ENCODE measurements around the gene LTN1.
"Not testable (repeated sequence)": the region's sequence is repeated elsewhere in the genome, so short reads cannot be mapped to it uniquely, and the experiment has no call there.

Gene LTN1

DNA sequence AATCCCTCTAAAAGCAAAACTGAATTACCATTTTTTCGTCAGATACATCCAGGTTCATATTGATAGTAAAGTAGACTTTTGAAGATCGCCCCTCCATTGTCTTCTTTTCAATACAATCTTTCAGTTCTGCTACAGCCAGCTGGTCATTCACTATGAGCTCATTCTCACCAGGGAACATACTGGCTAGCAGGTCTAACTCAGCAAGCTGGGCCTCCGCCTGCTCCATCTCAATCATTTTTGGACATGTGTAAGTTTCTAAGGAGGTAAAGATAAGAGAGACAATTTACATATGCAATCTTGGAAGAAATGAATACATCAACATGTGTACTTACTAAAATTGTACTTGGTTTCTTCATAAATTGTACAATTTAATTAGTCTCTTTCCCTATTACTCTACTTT is 15.7 kb upstream of the LTN1 start:
- DNase-seq = peak in 1 of 2 experiments; percentile 35
- no peak for TF ChIP-seq POLR2A (IDR thresholded peaks at IDR 0.05; ENCODE audit: low read length)
- TF ChIP-seq GATA1 (IDR thresholded peaks at IDR 0.05; ENCODE audit: low read depth, low read length) = no peak

DNA sequence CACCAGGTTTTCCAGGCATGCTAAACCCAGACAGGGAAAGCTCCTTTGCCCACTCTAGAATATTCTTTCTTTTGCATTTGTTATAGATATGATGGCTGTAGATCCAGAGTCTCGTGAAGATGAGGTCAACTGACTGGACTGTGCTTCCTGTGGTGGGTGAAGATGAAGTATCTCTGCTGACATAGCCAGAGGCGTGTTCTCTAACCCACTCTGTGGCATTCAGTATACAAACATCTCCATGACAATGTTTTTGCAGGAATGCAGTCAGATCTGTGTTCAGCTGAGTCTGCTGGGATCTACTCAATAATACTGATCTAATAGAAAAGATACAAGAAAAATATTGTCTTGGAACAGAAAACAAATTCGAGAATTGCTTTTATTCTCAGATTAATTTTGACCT is 15.1 kb upstream of the LTN1 start:
- TF ChIP-seq POLR2A (IDR thresholded peaks at IDR 0.05; ENCODE audit: low read length) = no peak
- no peak for TF ChIP-seq GATA1 (IDR thresholded peaks at IDR 0.05; ENCODE audit: low read depth, low read length)
- DNase-seq = no peak

DNA sequence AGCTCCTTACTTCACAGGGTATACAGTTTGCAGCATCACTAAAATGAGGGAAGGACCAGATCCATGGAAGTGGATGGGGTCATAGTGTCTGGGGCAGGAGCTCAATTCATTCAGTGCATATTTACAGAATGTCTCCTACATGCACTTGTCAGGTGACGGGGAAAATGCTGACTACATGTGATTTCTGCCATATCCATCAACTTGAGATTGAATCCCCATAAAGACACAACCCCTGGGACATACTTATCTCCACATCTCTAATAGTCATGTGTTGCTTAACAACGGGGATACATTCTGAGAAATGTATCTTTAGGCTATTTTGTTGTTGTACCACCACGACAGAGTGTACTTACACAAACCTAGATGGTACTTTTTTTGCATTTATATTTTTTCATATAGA is 14.5 kb upstream of the LTN1 start:
- DNase-seq = no peak
- TF ChIP-seq GATA1 (IDR thresholded peaks at IDR 0.05; ENCODE audit: low read depth, low read length) (no peak), POLR2A (IDR thresholded peaks at IDR 0.05; ENCODE audit: low read length) (no peak)

DNA sequence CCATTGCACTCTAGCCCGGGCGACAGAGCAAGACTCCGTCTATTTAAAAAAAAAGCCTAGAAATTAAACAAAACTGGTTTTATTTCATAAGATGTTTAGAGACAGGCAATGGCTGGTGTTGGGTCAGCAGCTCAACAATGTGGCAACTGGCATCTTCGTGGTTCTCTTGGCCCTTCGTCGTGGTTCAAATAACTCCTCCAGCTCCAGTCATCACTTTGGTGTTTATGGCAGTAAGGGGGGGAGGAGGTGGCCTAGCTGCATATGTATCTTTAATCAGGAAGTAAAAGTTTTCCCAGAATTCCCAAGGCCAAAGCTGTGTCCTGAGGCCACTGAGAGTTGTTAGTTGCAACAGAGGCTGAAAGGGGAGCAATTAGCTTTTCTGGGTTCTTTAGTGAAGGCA is 13.0 kb upstream of the LTN1 start:
- DNase-seq = no peak
- TF ChIP-seq POLR2A (IDR thresholded peaks at IDR 0.05; ENCODE audit: low read length) (no peak), GATA1 (IDR thresholded peaks at IDR 0.05; ENCODE audit: low read depth, low read length) (no peak)

DNA sequence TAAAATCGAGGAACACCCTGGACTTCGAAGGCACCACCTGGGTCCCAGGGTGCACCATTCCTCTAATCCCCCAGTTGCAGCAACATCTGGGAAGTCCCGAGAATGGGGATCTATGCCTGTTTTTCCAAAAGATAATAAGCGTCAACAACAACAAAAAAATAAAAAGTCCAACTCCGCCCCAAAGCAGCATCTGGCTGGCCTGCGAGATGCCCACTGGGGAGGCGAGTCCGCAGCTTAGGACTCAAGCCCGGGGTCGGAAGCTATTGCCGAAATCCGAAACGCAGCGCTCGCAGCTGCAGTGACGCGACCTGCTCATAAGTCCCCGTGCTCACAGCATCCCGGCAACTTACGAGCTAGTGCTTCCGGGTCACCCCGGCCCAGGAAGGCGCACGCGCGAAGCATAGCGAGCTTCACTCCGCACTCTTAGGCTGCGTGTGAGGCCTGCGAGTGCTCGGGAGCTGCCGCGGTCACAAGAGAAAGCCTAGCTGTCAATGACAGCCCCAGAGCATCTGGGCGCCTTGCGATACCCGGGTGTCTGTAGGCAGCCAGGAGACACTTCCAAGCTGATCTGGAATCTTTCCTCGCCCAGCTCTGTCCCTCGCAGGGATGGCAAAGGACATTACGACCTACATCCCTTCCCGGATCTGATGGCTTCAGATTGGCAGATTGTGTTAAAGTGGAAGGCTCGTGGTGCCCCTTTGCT is 9.9 kb upstream of the LTN1 start:
- peak; percentile 97 to 98 for DNase-seq
- no peak for TF ChIP-seq GATA1 (IDR thresholded peaks at IDR 0.05; ENCODE audit: low read depth, low read length)
- TF ChIP-seq POLR2A (IDR thresholded peaks at IDR 0.05; ENCODE audit: low read length) = peak; percentile 98

DNA sequence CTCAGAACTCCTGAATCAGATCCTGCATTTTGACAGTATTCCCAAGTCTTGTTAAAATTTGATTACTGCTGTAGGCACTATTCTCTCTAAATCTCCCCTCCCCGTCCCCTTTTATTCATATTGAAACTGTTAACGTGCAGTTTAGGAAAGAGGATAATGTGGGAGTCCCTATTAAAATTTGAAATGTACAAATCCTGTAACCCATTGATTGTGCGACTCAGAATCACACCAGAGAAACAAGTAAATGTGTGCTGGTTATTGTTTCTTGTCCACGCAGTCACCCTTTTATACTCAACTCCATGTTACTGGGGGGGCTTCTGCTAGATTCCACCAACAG is 584 bp upstream of the LTN1 start:
- TF ChIP-seq POLR2A (IDR thresholded peaks at IDR 0.05; ENCODE audit: low read length) (no peak), GATA1 (IDR thresholded peaks at IDR 0.05; ENCODE audit: low read depth, low read length) (no peak)
- no peak for DNase-seq

DNA sequence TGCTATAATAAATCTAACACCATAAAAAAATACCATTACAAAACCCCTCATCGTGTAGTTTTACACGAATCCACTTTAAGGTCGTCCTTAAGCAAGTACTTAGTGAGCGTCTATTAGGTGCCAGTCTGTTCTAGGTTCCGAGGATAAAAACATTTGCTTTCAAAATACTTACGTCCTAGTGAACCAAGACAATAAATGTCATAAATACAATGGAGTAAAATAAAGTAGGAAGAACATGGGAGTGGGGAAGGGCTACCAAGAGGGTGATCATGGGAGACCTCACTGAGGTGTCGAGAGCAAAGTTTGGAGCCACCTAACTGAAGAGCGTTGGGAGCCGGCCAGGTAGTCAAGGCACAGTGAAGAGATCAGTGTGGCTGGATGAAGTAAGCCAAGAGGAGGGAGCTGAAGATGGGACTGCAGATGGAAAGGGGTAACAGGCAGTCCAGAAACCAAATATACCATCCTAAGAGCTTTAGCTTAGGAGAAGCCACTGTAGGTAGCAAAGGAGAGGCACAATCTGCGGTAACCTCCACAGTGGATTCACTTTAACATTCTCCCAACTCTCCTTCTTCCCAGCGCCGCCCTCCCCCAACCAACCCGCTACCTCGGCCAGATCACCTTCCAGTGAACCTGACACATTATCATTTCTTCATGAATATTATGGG is 684 bp downstream of the LTN1 start:
- TF ChIP-seq POLR2A (IDR thresholded peaks at IDR 0.05; ENCODE audit: low read length) (no peak), GATA1 (IDR thresholded peaks at IDR 0.05; ENCODE audit: low read depth, low read length) (no peak)
- peak; percentile 67 to 72 for DNase-seq

DNA sequence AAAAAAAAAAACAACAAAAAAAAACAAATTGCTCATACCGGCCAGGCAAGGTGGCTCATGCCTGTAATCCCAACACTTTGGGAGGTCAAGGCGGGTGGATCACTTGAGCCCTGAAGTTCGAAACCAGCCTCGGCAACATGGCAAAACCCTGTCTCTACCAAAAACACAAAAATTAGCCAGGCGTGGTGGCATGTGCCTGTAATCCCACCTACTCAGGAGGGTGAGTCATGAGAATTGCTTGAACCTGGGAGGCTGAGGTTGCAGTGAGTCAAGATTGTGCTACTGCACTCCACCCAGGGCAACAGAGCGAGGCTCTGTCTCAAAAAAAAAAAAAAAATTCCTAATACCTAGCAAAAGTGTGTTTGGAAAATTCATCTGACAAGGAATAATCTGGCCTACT is 4.5 kb downstream of the LTN1 start:
- not testable (repeated sequence) for DNase-seq

DNA sequence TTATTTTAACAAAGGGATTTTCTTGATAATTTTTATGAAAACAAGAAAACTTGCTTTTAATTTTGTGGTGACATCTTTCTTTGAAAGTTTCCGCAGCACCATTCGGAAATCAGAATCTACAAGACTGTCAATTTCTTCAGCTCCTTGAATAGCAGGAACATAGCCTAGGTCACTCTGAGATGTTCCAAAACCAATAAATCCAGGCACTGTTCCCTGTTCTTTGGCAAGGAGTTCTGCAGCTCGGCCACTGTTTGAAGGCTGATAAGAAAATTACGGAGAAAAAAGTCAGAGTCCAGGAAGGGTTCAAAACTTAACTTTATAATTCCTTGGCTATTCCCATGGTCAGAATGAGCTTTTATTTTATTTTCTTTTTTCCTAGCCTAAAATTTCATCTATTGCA is 6.0 kb downstream of the LTN1 start:
- TF ChIP-seq POLR2A (IDR thresholded peaks at IDR 0.05; ENCODE audit: low read length) (no peak), GATA1 (IDR thresholded peaks at IDR 0.05; ENCODE audit: low read depth, low read length) (no peak)
- DNase-seq = no peak

DNA sequence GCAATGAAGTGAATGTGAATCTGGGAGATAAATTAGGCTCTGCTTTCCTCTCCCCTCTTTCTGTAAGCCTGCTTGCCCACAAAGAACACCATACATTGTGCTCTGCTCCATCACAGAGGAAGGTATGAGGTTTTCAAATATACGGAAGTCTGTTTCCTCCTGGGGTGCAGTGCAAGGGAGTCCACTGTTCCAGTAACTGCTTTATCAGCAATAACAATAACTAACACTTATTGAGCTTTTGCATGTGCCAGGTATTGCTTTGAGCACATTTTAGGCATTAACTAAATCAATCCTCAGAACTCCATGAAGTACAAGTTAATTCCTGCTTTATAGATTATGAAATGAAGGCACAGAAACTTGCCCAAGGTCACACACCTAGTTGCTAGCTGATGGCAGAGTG is 10.0 kb downstream of the LTN1 start:
- no peak for TF ChIP-seq POLR2A (IDR thresholded peaks at IDR 0.05; ENCODE audit: low read length)
- TF ChIP-seq GATA1 (IDR thresholded peaks at IDR 0.05; ENCODE audit: low read depth, low read length) = no peak

DNA sequence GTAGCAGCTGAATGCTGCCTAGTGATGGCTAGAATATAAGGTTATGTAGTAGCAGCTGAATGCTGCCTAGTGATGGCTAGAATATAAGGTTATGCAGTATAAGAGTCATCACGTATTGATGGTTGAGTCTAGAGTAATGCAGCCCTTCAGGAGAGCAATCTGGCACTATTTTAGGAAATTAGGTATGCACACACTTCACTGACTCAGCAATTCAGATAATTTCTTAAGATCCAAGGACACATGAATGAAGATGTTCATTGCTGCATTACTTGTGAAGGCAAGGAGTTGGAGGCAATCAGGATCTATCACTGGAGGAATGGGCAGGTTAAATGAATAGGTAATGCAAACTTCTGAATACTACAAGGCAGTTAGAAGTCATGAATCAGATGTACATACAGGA is 13.6 kb downstream of the LTN1 start:
- no peak for DNase-seq
- no peak for TF ChIP-seq POLR2A (IDR thresholded peaks at IDR 0.05; ENCODE audit: low read length)
- no peak for TF ChIP-seq GATA1 (IDR thresholded peaks at IDR 0.05; ENCODE audit: low read depth, low read length)

More for the DNA sequence above, 10.0 kb downstream of the LTN1 start:
- DNase-seq = no peak

DNA sequence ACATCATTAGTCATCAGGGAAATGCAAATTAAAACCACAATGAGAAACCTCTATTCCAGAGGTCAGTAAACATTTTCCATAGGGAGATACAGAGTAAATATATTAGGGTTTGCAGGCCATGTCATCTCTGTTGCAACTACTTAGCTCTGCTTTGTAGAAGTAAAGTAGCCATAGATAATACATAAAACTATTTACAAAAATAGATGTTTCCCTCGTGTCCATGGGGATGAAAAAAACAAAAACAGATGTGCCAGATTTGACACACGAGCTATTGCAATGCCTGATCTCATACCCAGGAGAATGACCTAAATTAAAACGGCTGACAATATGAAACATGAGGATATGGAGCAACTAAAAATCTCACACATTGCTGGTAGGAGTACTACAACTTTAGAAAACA is 17.3 kb downstream of the LTN1 start:
- TF ChIP-seq POLR2A (IDR thresholded peaks at IDR 0.05; ENCODE audit: low read length) = no peak
- TF ChIP-seq GATA1 (IDR thresholded peaks at IDR 0.05; ENCODE audit: low read depth, low read length) = no peak
- no peak for DNase-seq

DNA sequence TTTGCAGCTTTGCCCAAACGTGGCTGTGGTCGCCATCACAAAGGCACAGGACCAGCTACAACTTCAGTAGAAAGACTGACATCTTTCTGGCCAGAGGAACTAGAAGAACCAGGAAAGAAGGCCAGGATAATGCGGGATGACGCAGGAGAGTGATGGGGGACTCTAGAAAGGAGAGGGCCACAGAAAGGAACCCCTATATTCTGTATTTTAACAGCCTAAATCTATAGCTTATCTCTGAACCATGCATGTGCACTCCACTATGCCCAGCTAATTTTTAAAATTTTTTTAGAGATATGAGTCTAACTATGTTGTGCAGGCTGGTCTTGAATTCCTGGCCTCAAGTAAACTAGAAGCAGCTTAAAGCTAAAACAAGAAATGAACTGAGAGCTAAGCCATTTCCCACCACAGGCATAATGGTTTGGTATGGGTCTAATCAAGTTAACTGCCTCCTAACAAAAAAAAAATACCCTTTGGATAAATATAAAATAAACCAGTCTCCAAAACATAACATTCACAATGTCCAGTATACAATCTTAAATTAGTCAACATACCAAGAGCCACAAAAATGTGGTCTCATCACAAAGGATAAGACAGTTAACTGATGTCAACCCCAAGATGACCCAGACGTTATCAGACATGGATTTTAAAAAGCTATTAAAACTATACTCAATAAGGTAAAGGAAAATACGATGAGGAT is 18.0 kb downstream of the LTN1 start:
- no peak for DNase-seq
- TF ChIP-seq POLR2A (IDR thresholded peaks at IDR 0.05; ENCODE audit: low read length) = no peak
- TF ChIP-seq GATA1 (IDR thresholded peaks at IDR 0.05; ENCODE audit: low read depth, low read length) = no peak

DNA sequence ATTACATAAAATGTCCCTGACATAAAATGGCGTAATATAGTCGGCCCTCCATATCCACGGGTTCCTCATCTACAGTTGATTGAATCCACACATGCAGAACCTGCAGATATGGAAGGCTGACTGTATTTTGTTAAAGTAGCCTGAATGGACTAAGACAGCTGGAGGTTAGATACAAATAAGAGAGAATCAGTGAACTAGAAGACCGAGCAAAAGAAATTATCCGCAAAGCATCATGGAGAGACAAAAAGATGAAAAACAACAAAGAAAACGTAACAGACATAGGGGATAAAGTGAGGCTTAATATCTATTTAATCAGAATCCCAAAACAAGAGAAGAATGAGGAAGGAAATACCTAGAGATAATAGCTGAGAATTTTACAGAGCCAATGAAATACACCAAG is 20.3 kb downstream of the LTN1 start:
- TF ChIP-seq POLR2A (IDR thresholded peaks at IDR 0.05; ENCODE audit: low read length) (no peak), GATA1 (IDR thresholded peaks at IDR 0.05; ENCODE audit: low read depth, low read length) (no peak)
- no peak for DNase-seq

DNA sequence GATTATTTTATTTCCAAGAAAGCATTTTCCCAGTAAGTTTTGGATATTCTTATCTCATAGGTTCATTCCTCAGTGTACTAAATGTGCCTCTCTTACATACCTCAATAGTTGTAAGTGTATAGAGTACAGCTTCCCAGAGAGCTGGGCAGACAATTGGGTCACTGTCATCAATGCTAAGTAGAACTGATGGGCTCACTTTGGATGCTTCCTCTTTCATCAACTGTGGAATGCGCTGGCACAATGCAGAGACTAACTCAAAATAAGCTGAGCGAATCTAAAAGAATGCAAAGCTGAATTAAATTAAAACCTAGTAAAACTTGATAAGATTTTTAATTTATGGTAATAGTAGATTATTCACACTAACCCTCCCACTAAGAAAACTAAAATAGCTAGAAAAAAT is 21.5 kb downstream of the LTN1 start:
- DNase-seq = no peak
- TF ChIP-seq GATA1 (IDR thresholded peaks at IDR 0.05; ENCODE audit: low read depth, low read length) (no peak), POLR2A (IDR thresholded peaks at IDR 0.05; ENCODE audit: low read length) (no peak)
